Neuronal stem cell (in vitro differentiated cells): ENCODE results near the gene C4orf50.

Experiments
- DNase-seq: peaks from one replicate; pipeline ENCODE4 v3.0.0-alpha.2; 2013; ENCODE audit warnings: low spot score
- H2AFZ ChIP-seq: one replicate; pipeline ENCODE4 v1.6.1; 2013; ENCODE audit warnings: mild to moderate bottlenecking, low read length, inconsistent platforms
- H2AK5ac ChIP-seq: 2 replicates; pipeline ENCODE4 v1.6.1; 2013; ENCODE audit warnings: low read depth, mild to moderate bottlenecking, inconsistent platforms, low read length, moderate library complexity, mixed read lengths
- H2BK120ac ChIP-seq: 2 replicates; pipeline ENCODE4 v1.6.1; 2013; ENCODE audit warnings: low read depth, mild to moderate bottlenecking, inconsistent platforms, low read length, moderate library complexity, mixed read lengths
- H2BK12ac ChIP-seq: one replicate; pipeline ENCODE4 v1.6.1; 2013; ENCODE audit warnings: low read length, inconsistent platforms
- H2BK15ac ChIP-seq: 2 replicates; pipeline ENCODE4 v1.6.1; 2013; ENCODE audit warnings: mild to moderate bottlenecking, low read length, inconsistent platforms, mixed read lengths
- H2BK5ac ChIP-seq: one replicate; pipeline ENCODE4 v1.6.1; 2013; ENCODE audit warnings: inconsistent platforms, mild to moderate bottlenecking, low read length, moderate library complexity
- H3K14ac ChIP-seq: one replicate; pipeline ENCODE4 v1.6.1; 2013; ENCODE audit warnings: low read length, inconsistent platforms
- H3K18ac ChIP-seq: 2 replicates; pipeline ENCODE4 v1.6.1; 2013; ENCODE audit warnings: low read length, inconsistent platforms
- H3K23ac ChIP-seq: 2 replicates; pipeline ENCODE4 v1.6.1; 2013; ENCODE audit warnings: low read depth, mild to moderate bottlenecking, mixed read lengths, low read length, inconsistent platforms; ENCODE audit not compliant: poor library complexity
- H3K27ac ChIP-seq: replicated peaks from 3 replicates; pipeline ENCODE4 v1.5.1; 2013; ENCODE audit warnings: low read length, inconsistent platforms
- H3K27me3 ChIP-seq, 3 experiments: 2 replicates each; pipeline ENCODE4 v1.6.1; 2013; ENCODE audit warnings: low read length in 3 of 3, mild to moderate bottlenecking in 2 of 3, inconsistent platforms in 1 of 3, low read depth in 1 of 3, mixed read lengths in 1 of 3, moderate library complexity in 1 of 3; ENCODE audit not compliant: control insufficient read depth in 3 of 3, insufficient read depth in 3 of 3
- H3K36me3 ChIP-seq, 2 donors: replicated peaks in 1 of 2; 2 replicates each; pipeline ENCODE4 v1.6.1; 2013; ENCODE audit warnings: low read length in 2 of 2; ENCODE audit not compliant: control insufficient read depth in 2 of 2, insufficient read depth in 2 of 2
- H3K4ac ChIP-seq: 2 replicates; pipeline ENCODE4 v1.6.1; 2013; ENCODE audit warnings: inconsistent platforms, mild to moderate bottlenecking, low read length, moderate library complexity
- H3K4me1 ChIP-seq, 2 donors: 1 replicate in 1 of 2; 2 replicates in 1 of 2; pipeline ENCODE4 v1.6.1; 2013; ENCODE audit warnings: low read length in 2 of 2, low read depth in 1 of 2; ENCODE audit not compliant: control insufficient read depth in 2 of 2, insufficient read depth in 1 of 2
- H3K4me2 ChIP-seq: one replicate; pipeline ENCODE4 v1.6.1; 2013; ENCODE audit warnings: mild to moderate bottlenecking, low read length, inconsistent platforms; ENCODE audit not compliant: insufficient read depth, poor library complexity, severe bottlenecking
- H3K4me3 ChIP-seq, 2 donors: 2 replicates each; pipeline ENCODE4 v1.5.1; 2013; ENCODE audit warnings: low read length in 2 of 2, mild to moderate bottlenecking in 2 of 2, inconsistent platforms in 1 of 2, moderate library complexity in 1 of 2
- H3K79me1 ChIP-seq: one replicate; pipeline ENCODE4 v1.6.1; 2013; ENCODE audit warnings: low read depth, mild to moderate bottlenecking, inconsistent platforms, low read length, moderate library complexity
- H3K9ac ChIP-seq: one replicate; pipeline ENCODE4 v1.6.1; 2013; ENCODE audit warnings: mild to moderate bottlenecking, low read depth, low read length, inconsistent platforms; ENCODE audit not compliant: poor library complexity
- H3K9me3 ChIP-seq, 2 donors: replicated peaks in 1 of 2; 2 replicates each; pipeline versions ENCODE3 to v1.6.1; 2013; ENCODE audit warnings: low read length in 2 of 2, mild to moderate bottlenecking in 2 of 2, inconsistent platforms in 1 of 2, low read depth in 1 of 2, mixed read lengths in 1 of 2, moderate library complexity in 1 of 2; ENCODE audit not compliant: control insufficient read depth in 2 of 2, insufficient read depth in 1 of 2
- H4K8ac ChIP-seq: one replicate; pipeline ENCODE4 v1.6.1; 2013; ENCODE audit warnings: low read depth, mild to moderate bottlenecking, inconsistent platforms, low read length, moderate library complexity
- H4K91ac ChIP-seq: one replicate; pipeline ENCODE4 v1.6.1; 2013; ENCODE audit warnings: low read length, low read depth, mild to moderate bottlenecking, inconsistent platforms; ENCODE audit not compliant: poor library complexity
- WGBS, 2 donors: extraction: QIAGEN DNeasy Blood & Tissue Kit; methylation state at CpG; one replicate each; pipeline ENCODE4 v1.1.7; 2013; ENCODE audit warnings: missing lambda C conversion rate in 2 of 2, mixed read lengths in 1 of 2; ENCODE audit not compliant: insufficient read length in 2 of 2, insufficient replicate concordance in 1 of 2; ENCODE audit errors: extremely low coverage in 2 of 2; 5-methylcytosine and 5-hydroxymethylcytosine counted together

C4orf50 gene

DNA sequence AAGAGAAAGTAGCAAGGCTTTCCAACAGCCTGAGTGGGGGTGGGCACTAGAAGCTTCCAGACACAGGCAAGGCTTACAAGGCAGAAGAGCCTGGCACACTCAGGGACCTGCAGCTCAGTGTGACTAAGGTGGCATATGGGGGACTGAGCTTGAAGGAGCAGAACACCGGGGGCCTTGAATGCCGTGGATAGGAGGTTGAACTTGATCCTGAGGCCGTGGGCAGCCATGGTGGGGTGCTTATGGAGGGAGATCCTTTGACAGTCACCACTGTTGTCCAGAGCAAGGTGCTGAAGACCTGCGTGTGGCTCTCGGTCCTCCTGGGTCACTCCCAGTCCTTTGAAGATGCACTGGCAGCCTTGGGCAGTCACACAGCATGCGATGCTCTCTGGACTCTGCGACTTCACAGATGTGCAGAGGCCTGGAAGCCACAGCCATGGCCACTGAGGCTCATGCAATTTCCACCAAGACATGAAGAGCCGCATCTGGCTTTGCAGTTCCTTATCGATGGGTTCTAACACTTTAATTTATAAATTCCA, 18.3 kb downstream of the C4orf50 start:
- Histone ChIP-seq H3K4me2 (no peak overlapping the region), H4K8ac (no peak overlapping the region), H3K9ac (no peak overlapping the region), H3K27ac (no peak overlapping the region), H2BK5ac (no peak overlapping the region), H3K23ac (no peak overlapping the region), H2BK15ac (no peak overlapping the region), H3K4me3 (no peak overlapping the region), H3K9me3 (peaks cover 0 to 2% of the 10 kb centered on the region in 2 donors), H3K4ac (no peak overlapping the region), H3K14ac (no peak overlapping the region), H3K4me1 (peaks cover 0 to 2% of the 10 kb centered on the region in 2 donors), H2BK12ac (no peak overlapping the region), H4K91ac (no peak overlapping the region), H2AK5ac (peak overlapping the region; percentile 74), H3K36me3 (no peaks in the 10 kb centered on the region), H3K27me3 (peaks cover 0 to 6% (median 1%) of the 10 kb centered on the region in 3 experiments), H2AFZ (no peak overlapping the region), H3K79me1 (no peaks in the 10 kb centered on the region), H2BK120ac (no peak overlapping the region), H3K18ac (peak overlapping the region; percentile 39)
- WGBS, 2 donors = no CpG with 5 or more reads among the region's 9 CpGs
- DNase-seq = no peak

DNA sequence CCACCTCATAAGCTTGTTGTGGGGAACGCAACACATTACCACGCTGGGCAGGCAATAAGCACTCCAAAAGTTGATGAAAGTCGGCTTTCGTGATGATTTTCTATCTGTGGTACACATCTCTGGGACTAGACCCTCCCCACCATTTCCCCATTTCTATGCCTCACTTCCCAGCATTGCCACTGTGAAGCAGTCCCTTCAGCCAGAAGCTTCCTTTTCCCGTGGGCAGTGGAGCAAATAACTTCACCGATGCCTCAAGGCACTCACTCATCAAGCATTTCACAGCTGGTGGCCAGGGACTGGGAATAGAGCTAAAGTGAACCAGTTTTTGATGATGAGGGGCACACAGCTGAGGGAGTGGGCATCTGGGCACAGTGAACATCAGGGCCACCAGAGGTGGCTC, 18.9 kb downstream of the C4orf50 start:
- Histone ChIP-seq H3K9ac (no peak overlapping the region), H3K18ac (no peak overlapping the region), H4K91ac (no peak overlapping the region), H2BK120ac (no peak overlapping the region), H2BK12ac (no peak overlapping the region), H4K8ac (no peak overlapping the region), H3K79me1 (no peaks in the 10 kb centered on the region), H3K27ac (no peak overlapping the region), H3K14ac (no peak overlapping the region), H3K9me3 (no peaks in the 10 kb centered on the region), H3K27me3 (peaks cover 0 to 6% (median 1%) of the 10 kb centered on the region in 3 experiments), H2AFZ (no peak overlapping the region), H2BK5ac (no peak overlapping the region), H3K4me1 (peaks cover 0 to 2% of the 10 kb centered on the region in 2 donors), H2AK5ac (peak overlapping the region; percentile 74), H3K4me2 (no peak overlapping the region), H3K4me3 (no peak overlapping the region), H3K4ac (no peak overlapping the region), H3K36me3 (no peaks in the 10 kb centered on the region), H3K23ac (no peak overlapping the region), H2BK15ac (no peak overlapping the region)
- no peak for DNase-seq
- WGBS, 2 donors = no CpG with 5 or more reads among the region's 6 CpGs

DNA sequence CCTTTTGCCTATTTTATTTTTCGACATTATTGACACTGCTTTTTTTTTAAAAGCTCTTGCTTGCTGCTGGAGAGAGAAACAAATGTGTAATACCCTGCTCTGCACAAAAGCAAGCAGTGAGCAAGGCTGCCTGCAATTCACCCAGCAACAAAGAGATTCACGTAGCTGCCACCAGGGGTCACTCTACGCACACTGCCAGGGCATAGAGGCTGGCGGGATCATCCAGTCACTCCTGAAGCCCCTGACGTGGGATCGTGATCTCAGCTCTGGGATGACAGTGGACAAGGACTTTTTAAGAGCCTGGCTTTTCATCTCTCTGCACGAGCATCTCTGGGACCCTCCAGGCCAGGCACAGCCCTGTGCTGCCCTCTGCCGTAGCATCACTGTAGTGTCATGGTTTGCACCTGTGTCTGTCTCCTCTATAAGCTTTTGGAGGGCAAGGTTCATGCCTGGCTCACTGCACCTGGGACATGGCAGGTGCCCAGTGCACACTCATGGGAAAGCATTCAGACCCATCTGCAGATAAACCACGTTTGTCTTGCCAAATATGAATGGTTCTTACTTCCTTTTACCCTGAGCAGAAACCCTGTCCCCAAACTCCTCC, 19.8 kb downstream of the C4orf50 start:
- Histone ChIP-seq H3K27ac (no peak overlapping the region), H3K4ac (no peak overlapping the region), H4K8ac (no peak overlapping the region), H2BK12ac (no peak overlapping the region), H2AFZ (no peak overlapping the region), H4K91ac (no peak overlapping the region), H3K79me1 (no peaks in the 10 kb centered on the region), H3K36me3 (no peaks in the 10 kb centered on the region), H2BK15ac (no peak overlapping the region), H2BK5ac (no peak overlapping the region), H3K4me2 (no peak overlapping the region), H3K18ac (no peak overlapping the region), H3K4me1 (peaks cover 0 to 2% of the 10 kb centered on the region in 2 donors), H3K4me3 (no peak overlapping the region), H3K9ac (no peak overlapping the region), H3K9me3 (no peaks in the 10 kb centered on the region), H3K14ac (no peak overlapping the region), H2BK120ac (no peak overlapping the region), H2AK5ac (no peak overlapping the region), H3K23ac (no peak overlapping the region), H3K27me3 (peaks cover 0 to 9% (median 1%) of the 10 kb centered on the region in 3 experiments)
- peak; percentile 84 for DNase-seq
- WGBS, 2 donors = no CpG with 5 or more reads among the region's 9 CpGs

DNA sequence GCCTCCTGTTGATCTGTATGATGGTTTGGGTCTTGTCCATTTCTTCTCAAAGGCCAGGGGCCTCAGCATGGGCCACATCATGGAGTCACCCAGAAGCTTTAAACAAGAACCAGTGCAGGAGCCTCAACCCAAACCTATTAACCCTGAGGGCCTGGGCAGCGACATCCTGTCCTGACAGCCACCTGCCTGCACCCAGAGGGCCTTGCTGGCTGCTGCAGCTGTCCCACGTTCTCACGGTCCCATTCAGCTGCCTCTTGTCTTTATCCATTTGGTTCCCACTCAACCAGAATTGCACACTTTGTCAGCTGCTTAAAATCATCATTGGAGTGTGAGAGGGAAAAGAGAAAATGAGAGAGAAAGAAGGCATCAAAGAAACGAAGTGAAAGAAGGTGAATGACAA, 21.6 kb downstream of the C4orf50 start:
- Histone ChIP-seq H3K27me3 (peaks cover 0 to 12% (median 1%) of the 10 kb centered on the region in 3 experiments), H3K18ac (no peak overlapping the region), H2BK15ac (no peak overlapping the region), H2BK12ac (no peak overlapping the region), H3K9me3 (no peaks in the 10 kb centered on the region), H2BK5ac (no peak overlapping the region), H3K9ac (no peak overlapping the region), H3K23ac (no peak overlapping the region), H3K4ac (no peak overlapping the region), H3K4me1 (peaks cover 0 to 3% of the 10 kb centered on the region in 2 donors), H3K79me1 (no peaks in the 10 kb centered on the region), H4K8ac (no peak overlapping the region), H3K27ac (no peak overlapping the region), H3K14ac (no peak overlapping the region), H3K36me3 (no peaks in the 10 kb centered on the region), H2AFZ (no peak overlapping the region), H3K4me2 (no peak overlapping the region), H4K91ac (no peak overlapping the region), H2AK5ac (no peak overlapping the region), H3K4me3 (no peak overlapping the region), H2BK120ac (no peak overlapping the region)
- WGBS, 2 donors = no CpG with 5 or more reads among the region's 4 CpGs
- DNase-seq = no peak
